Retinal pigment epithelial cell (primary cell): ENCODE data around the gene NRXN2.
A peak's percentile ranks its signal among the peaks of the same experiment; 100 is the strongest.

Source experiments
- DNase-seq: peaks from one replicate; pipeline ENCODE4 v3.0.0-alpha.2; 2010; ENCODE audit warnings: low read depth
- H3K4me3 ChIP-seq: 2 replicates; pipeline ENCODE4 v1.5.1; 2011; ENCODE audit warnings: mild to moderate bottlenecking, low read length, control low read depth, moderate library complexity
- CTCF ChIP-seq: conservative IDR thresholded peaks from 2 replicates; pipeline ENCODE4 v1.5.1; 2011; ENCODE audit warnings: low read depth, low read length, control low read depth, inconsistent platforms

The NRXN2 gene

GRCh38 chr11:64688534-64688982, 34.4 kb downstream of the NRXN2 start:
- H3K4me3 ChIP-seq: peak overlapping the region; percentile 51
- peak; percentile 38 for DNase-seq
- peak; percentile 86 for TF ChIP-seq CTCF

- TF ChIP-seq CTCF: no peak
- no peak for DNase-seq
- H3K4me3 ChIP-seq: no peak overlapping the region
These were observed 35.1 kb downstream of the NRXN2 start for GRCh38 chr11:64687643-64688533.

GRCh38 chr11:64687204-64687603, 35.8 kb downstream of the NRXN2 start:
- TF ChIP-seq CTCF: no peak
- no peak overlapping the region for H3K4me3 ChIP-seq
- DNase-seq: no peak

GRCh38 chr11:64686466-64687170, 36.4 kb downstream of the NRXN2 start:
- DNase-seq: no peak
- TF ChIP-seq CTCF: no peak
- no peak overlapping the region for H3K4me3 ChIP-seq

- no peak for TF ChIP-seq CTCF
- DNase-seq: no peak
- no peak overlapping the region for H3K4me3 ChIP-seq
These were observed 37.5 kb downstream of the NRXN2 start for GRCh38 chr11:64685536-64685935.

- no peak for TF ChIP-seq CTCF
- no peak overlapping the region for H3K4me3 ChIP-seq
- no peak for DNase-seq
These were observed 38.6 kb downstream of the NRXN2 start for GRCh38 chr11:64684357-64684756.
